ENCODE measurements around the gene FBN3.

FBN3 gene

DNA sequence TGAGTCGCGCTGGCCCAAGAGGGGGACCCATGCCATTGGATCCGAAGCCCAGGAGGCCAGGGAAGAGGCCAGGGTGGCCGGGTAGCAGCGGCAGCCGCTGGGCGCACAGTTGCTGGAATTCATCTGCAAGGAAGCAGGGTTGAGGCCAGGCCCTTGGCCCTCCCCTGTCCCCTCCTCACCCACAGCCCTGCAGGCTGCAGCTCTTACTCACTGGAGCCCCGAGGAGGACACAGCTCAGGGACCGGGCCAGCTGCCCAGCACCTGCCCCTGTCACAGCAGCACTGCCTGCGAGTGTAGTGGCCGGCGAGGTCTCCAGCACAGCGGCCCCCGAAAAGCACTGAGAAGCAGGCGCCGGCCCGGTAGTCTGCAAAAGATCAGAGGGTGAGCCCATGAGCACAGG lies 11.2 kb downstream of the FBN3 start:
- ChIA-PET CTCF (no interaction called here), POLR2A (no interaction called here)
- no peak for TF ChIP-seq L3MBTL2 (conservative IDR thresholded peaks at IDR 0.05)
- TF ChIP-seq, protein P1, sequence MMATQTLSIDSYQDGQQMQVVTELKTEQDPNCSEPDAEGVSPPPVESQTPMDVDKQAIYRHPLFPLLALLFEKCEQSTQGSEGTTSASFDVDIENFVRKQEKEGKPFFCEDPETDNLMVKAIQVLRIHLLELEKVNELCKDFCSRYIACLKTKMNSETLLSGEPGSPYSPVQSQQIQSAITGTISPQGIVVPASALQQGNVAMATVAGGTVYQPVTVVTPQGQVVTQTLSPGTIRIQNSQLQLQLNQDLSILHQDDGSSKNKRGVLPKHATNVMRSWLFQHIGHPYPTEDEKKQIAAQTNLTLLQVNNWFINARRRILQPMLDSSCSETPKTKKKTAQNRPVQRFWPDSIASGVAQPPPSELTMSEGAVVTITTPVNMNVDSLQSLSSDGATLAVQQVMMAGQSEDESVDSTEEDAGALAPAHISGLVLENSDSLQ (IDR thresholded peaks at IDR 0.05), result no peak
- no peak for TF ChIP-seq ARNT (IDR thresholded peaks at IDR 0.05)
- TF ChIP-seq SP1 (IDR thresholded peaks at IDR 0.05), result no peak
- no peak for TF ChIP-seq SUZ12 (IDR thresholded peaks at IDR 0.05)
- no peak for TF ChIP-seq HDGF (IDR thresholded peaks at IDR 0.05; ENCODE audit: borderline replicate concordance)
- TF ChIP-seq FOXK2 (IDR thresholded peaks at IDR 0.05), result no peak
- TF ChIP-seq ZNF384 (IDR thresholded peaks at IDR 0.05), result no peak
- TF ChIP-seq FOXM1 (IDR thresholded peaks at IDR 0.05; ENCODE audit: borderline replicate concordance), result no peak
- no peak for TF ChIP-seq TARDBP (IDR thresholded peaks at IDR 0.05)
- no peak for TF ChIP-seq NFRKB (IDR thresholded peaks at IDR 0.05)
- no peak for TF ChIP-seq ELF4 (IDR thresholded peaks at IDR 0.05)
- TF ChIP-seq CTBP1 (IDR thresholded peaks at IDR 0.05; ENCODE audit: borderline replicate concordance), result no peak
- TF ChIP-seq LEF1 (IDR thresholded peaks at IDR 0.05; ENCODE audit: borderline replicate concordance), result no peak
- TF ChIP-seq BHLHE40 (IDR thresholded peaks at IDR 0.05; ENCODE audit: borderline replicate concordance), result no peak
- TF ChIP-seq FOXA1 (IDR thresholded peaks at IDR 0.05), result no peak
- DNase-seq (ENCODE audit: extremely low spot score), result no peak

DNA sequence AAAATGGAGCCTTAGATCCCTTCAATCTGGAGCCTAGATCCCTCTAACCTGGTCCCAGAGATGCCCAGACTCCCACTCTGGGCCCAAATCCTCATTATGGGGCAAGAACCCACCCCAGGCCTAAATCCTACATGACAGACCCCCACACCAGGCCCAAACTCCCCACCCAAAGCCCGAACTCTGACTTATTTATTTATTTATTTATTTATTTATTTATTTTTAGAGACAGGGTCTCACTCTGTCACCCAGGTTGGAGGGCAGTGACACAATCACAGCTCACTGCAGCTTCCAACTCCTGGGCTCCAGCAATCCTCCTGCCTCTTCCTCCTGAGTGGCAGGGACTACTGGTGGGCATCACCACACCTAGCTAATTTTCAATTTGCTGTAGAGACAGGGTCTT lies 12.0 kb downstream of the FBN3 start:
- CTCF ChIA-PET, result no interaction called here
- POLR2A ChIA-PET, result no interaction called here

DNA sequence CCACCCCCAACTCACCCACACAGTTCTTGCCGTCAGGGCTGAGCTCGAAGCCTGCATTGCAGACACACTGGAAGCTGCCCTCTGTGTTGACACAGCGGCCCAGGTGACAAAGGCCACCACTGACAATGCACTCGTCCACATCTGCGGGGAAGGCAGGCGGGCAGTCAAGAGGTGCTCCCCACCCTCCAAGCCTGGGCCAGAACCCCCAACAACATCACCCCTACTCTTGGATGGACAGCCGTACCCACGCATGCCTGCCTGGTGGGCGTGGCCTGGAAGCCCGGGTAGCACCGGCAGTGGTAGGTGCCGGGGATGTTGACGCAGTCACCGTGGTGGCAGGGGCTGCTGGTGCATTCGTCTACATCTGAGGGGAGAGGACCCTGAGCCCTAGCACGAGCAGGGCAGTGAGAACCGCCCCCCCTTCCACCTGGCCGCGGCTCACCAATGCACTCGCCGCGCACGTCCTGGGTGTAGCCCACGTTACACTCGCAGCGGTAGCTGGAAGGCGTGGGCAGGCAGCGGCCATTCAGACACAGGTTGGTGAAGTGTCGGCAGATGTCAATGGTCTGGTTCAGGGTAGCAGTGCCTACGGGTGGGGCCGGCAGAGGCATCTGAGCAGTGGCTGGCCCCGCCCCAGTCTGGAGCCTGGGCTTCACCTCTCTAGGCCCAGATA lies 13.3 kb downstream of the FBN3 start:
- ChIA-PET CTCF (no interaction called here), POLR2A (no interaction called here)
- DNase-seq (ENCODE audit: extremely low spot score), result no peak
- no peak for TF ChIP-seq L3MBTL2 (conservative IDR thresholded peaks at IDR 0.05)
- TF ChIP-seq HDGF (IDR thresholded peaks at IDR 0.05; ENCODE audit: borderline replicate concordance), result no peak
- no peak for TF ChIP-seq ZNF384 (IDR thresholded peaks at IDR 0.05)
- no peak for TF ChIP-seq SUZ12 (IDR thresholded peaks at IDR 0.05)
- TF ChIP-seq CTBP1 (IDR thresholded peaks at IDR 0.05; ENCODE audit: borderline replicate concordance), result no peak
- no peak for TF ChIP-seq LEF1 (IDR thresholded peaks at IDR 0.05; ENCODE audit: borderline replicate concordance)
- TF ChIP-seq FOXM1 (IDR thresholded peaks at IDR 0.05; ENCODE audit: borderline replicate concordance), result no peak

More for the DNA sequence above, 12.0 kb downstream of the FBN3 start:
- TF ChIP-seq L3MBTL2 (conservative IDR thresholded peaks at IDR 0.05) (no peak), FOXA1 (IDR thresholded peaks at IDR 0.05) (no peak), CTBP1 (IDR thresholded peaks at IDR 0.05; ENCODE audit: borderline replicate concordance) (no peak), ZNF384 (IDR thresholded peaks at IDR 0.05) (no peak), ARNT (IDR thresholded peaks at IDR 0.05) (no peak), LEF1 (IDR thresholded peaks at IDR 0.05; ENCODE audit: borderline replicate concordance) (no peak), NFRKB (IDR thresholded peaks at IDR 0.05) (no peak), SP1 (IDR thresholded peaks at IDR 0.05) (no peak), FOXM1 (IDR thresholded peaks at IDR 0.05; ENCODE audit: borderline replicate concordance) (no peak), HDGF (IDR thresholded peaks at IDR 0.05; ENCODE audit: borderline replicate concordance) (no peak), BHLHE40 (IDR thresholded peaks at IDR 0.05; ENCODE audit: borderline replicate concordance) (no peak), TARDBP (IDR thresholded peaks at IDR 0.05) (no peak), ELF4 (IDR thresholded peaks at IDR 0.05) (no peak), SUZ12 (IDR thresholded peaks at IDR 0.05) (no peak), FOXK2 (IDR thresholded peaks at IDR 0.05) (no peak)
- TF ChIP-seq, protein P1 (IDR thresholded peaks at IDR 0.05), result no peak
- no peak for DNase-seq (ENCODE audit: extremely low spot score)

DNA sequence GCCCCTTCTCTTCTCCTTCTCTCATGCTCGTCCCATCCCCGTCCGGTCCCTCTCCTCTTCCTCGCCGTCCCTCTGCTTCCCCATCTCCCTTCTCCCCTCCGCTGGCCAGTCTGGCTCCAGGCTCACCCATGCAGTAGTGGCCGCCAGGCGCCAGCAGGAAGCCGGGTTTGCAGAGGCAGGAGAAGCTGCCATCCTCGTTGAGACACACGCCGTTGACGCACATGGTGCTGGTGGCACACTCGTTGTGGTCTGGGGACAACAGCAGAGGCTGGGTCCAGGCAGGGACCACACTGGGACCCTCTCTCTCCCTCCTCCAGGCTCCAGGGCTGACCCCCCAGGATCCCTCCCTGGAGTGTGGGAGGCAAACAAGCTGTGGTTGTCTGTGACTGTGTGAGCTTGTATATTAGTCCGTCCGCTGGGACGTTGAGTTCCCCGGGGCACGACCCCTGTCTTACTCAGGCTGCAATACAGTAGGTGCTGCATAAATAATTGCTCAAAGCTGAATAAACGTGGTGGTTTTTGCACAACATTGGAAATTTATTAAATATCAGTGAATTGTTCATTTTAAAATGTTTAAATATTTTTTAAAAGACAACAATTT lies 16.4 kb downstream of the FBN3 start:
- ChIA-PET POLR2A (no interaction called here), CTCF (no interaction called here)
- TF ChIP-seq CTBP1 (IDR thresholded peaks at IDR 0.05; ENCODE audit: borderline replicate concordance) (no peak), BHLHE40 (IDR thresholded peaks at IDR 0.05; ENCODE audit: borderline replicate concordance) (no peak), SP1 (IDR thresholded peaks at IDR 0.05) (no peak), FOXK2 (IDR thresholded peaks at IDR 0.05) (no peak), HDGF (IDR thresholded peaks at IDR 0.05; ENCODE audit: borderline replicate concordance) (no peak), NFRKB (IDR thresholded peaks at IDR 0.05) (no peak), ZNF384 (IDR thresholded peaks at IDR 0.05) (no peak), ARNT (IDR thresholded peaks at IDR 0.05) (no peak)
- DNase-seq (ENCODE audit: extremely low spot score), result no peak

DNA sequence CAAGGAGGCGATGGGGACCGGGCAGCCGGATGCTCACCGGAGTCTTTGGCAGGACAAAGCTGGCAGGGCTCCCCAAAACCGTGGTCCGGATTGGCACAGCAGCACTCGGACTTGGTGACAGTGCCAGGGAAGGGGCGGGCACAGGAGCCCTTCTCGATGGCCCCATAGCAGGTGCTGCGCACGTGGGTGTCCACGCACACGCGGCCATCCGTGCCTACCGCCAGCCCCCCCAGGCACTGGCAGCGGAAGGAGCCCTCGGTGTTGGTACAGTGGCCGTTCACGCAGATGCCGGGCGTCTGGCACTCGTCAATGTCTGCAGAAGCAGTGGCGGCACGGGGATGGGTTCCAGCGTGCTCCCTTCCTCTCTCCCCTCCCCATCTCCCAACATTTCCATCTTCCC lies 17.9 kb downstream of the FBN3 start:
- POLR2A ChIA-PET, result no interaction called here
- CTCF ChIA-PET, result no interaction called here
- no peak for DNase-seq (ENCODE audit: extremely low spot score)
- TF ChIP-seq SP1 (IDR thresholded peaks at IDR 0.05), result no peak
- TF ChIP-seq TARDBP (IDR thresholded peaks at IDR 0.05), result no peak
- TF ChIP-seq ZNF384 (IDR thresholded peaks at IDR 0.05), result no peak
- no peak for TF ChIP-seq LEF1 (IDR thresholded peaks at IDR 0.05; ENCODE audit: borderline replicate concordance)
- TF ChIP-seq ELF4 (IDR thresholded peaks at IDR 0.05), result no peak
- TF ChIP-seq NFRKB (IDR thresholded peaks at IDR 0.05), result no peak
- no peak for TF ChIP-seq FOXK2 (IDR thresholded peaks at IDR 0.05)
- TF ChIP-seq L3MBTL2 (conservative IDR thresholded peaks at IDR 0.05), result no peak
- TF ChIP-seq BHLHE40 (IDR thresholded peaks at IDR 0.05; ENCODE audit: borderline replicate concordance), result no peak
- TF ChIP-seq, protein P1 (IDR thresholded peaks at IDR 0.05), result no peak
- TF ChIP-seq ARNT (IDR thresholded peaks at IDR 0.05), result no peak
- TF ChIP-seq FOXM1 (IDR thresholded peaks at IDR 0.05; ENCODE audit: borderline replicate concordance), result no peak
- no peak for TF ChIP-seq SUZ12 (IDR thresholded peaks at IDR 0.05)
- TF ChIP-seq HDGF (IDR thresholded peaks at IDR 0.05; ENCODE audit: borderline replicate concordance), result no peak
